Left ventricle myocardium inferior (tissue), 1 donor: ENCODE data around the gene GMEB1. TPM values are rescaled to one million over a fixed set of nuclear protein-coding genes. Genes with fewer than 3 reads are reported as not detected.

Experiments used
- DNase-seq: peaks from one replicate; pipeline ENCODE4 v3.0.0-alpha.2; 2020
- H3K27ac ChIP-seq: fragments of 200-600 bp; replicated peaks from 2 replicates; pipeline ENCODE4 v1.8.0; 2021
- H3K27me3 ChIP-seq: fragments of 200-600 bp; 2 replicates; pipeline ENCODE4 v1.8.0; 2021; ENCODE audit warnings: low read depth
- H3K36me3 ChIP-seq: fragments of 200-600 bp; 2 replicates; pipeline ENCODE4 v1.8.0; 2021
- H3K4me1 ChIP-seq: fragments of 200-600 bp; 2 replicates; pipeline ENCODE4 v1.8.0; 2021
- H3K4me3 ChIP-seq: fragments of 200-600 bp; 2 replicates; pipeline ENCODE4 v1.8.0; 2021; ENCODE audit warnings: mild to moderate bottlenecking, moderate library complexity
- H3K9me3 ChIP-seq: fragments of 200-600 bp; replicated peaks from 2 replicates; pipeline ENCODE4 v1.8.0; 2021
- CTCF ChIP-seq: fragments of 200-600 bp; IDR thresholded peaks from 2 replicates; pipeline ENCODE4 v1.8.0; 2021; ENCODE audit warnings: antibody characterized with exemption, mild to moderate bottlenecking, borderline replicate concordance
- intact Hi-C: fragments of 100-400 bp; cut with micrococcal nuclease; formaldehyde crosslinking; loops from one replicate; pipeline ENCODE4 v1.11.0; 2022
- total RNA-seq: library from RNA; stranded (reverse); fragmentation: NEBNext Ultra II Directional; extraction: Animal tissue kit (Norgen Biotek cat#: 25700); gene quantifications from one replicate; pipeline ENCODE4 v1.2.1, GENCODE V29; 2021
- donor health status: DM: no; HTN: yes; CAD: no; lungs with severe emphysema.

GMEB1 gene
- total RNA-seq, 1 donor from 2014 or later: 6.2 TPM

- no peak for DNase-seq
- Histone ChIP-seq H3K27ac (no peak overlapping the region), H3K36me3 (peaks cover 12% of the 10 kb centered on the region), H3K9me3 (no peaks in the 10 kb centered on the region), H3K4me3 (no peak overlapping the region), H3K4me1 (peaks cover 78% of the 10 kb centered on the region), H3K27me3 (no peaks in the 10 kb centered on the region)
- no peak for TF ChIP-seq CTCF
- intact Hi-C loops: no loop called here
Measured at GRCh38 chr1:28758420-28758819, 89.8 kb downstream of the GMEB1 start.

- no peak for DNase-seq
- H3K27ac ChIP-seq: no peak overlapping the region
- no peak overlapping the region for H3K4me3 ChIP-seq
- no peaks in the 10 kb centered on the region for H3K9me3 ChIP-seq
- peaks cover 70% of the 10 kb centered on the region for H3K4me1 ChIP-seq
- H3K36me3 ChIP-seq: peaks cover 12% of the 10 kb centered on the region
- no peak for TF ChIP-seq CTCF
- no peaks in the 10 kb centered on the region for H3K27me3 ChIP-seq
- intact Hi-C loops: no loop called here
Measured at GRCh38 chr1:28759257-28759656, 90.7 kb downstream of the GMEB1 start.

- no peaks in the 10 kb centered on the region for H3K27me3 ChIP-seq
- no peak for DNase-seq
- H3K36me3 ChIP-seq: peaks cover 24% of the 10 kb centered on the region
- no peak overlapping the region for H3K4me3 ChIP-seq
- intact Hi-C loops: no loop called here
- no peak for TF ChIP-seq CTCF
- no peaks in the 10 kb centered on the region for H3K9me3 ChIP-seq
- no peak overlapping the region for H3K27ac ChIP-seq
- peaks cover 57% of the 10 kb centered on the region for H3K4me1 ChIP-seq
Measured at GRCh38 chr1:28761189-28761588, 92.6 kb downstream of the GMEB1 start.

DNA sequence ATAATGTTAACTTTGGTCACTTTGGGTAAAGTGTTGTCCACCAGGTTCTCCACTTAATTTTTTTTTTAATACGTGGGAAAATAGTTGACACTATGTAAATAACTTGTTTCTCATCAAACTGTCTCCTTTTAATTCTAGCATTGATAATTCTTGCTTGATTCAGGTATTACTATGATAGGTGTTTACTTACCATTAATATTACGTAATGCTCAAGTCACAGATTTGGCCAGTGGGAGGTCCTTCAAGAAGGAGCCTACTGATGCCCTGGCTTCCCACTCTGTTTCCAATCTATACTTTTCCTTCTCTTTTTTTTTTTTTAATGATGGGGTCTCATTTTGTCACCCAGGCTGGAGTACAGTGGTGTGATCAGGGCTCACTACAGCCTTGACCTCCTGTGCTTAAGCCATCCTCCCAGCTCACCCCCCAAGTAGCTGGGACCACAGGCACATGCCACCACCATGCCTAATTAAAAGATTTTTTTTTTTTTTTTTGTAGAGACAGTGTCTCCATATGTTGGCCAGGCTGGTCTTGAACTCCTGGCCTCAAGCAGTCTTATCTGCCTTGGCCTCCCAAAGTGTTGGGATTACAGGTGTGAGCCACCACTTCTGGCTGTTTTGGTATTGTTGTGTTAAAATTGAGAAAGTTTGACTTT, 98.1 kb downstream of the GMEB1 start:
- no peak overlapping the region for H3K4me3 ChIP-seq
- peaks cover 39% of the 10 kb centered on the region for H3K36me3 ChIP-seq
- H3K9me3 ChIP-seq: no peaks in the 10 kb centered on the region
- H3K4me1 ChIP-seq: peaks cover 24% of the 10 kb centered on the region
- H3K27me3 ChIP-seq: no peaks in the 10 kb centered on the region
- H3K27ac ChIP-seq: no peak overlapping the region
- TF ChIP-seq CTCF: no peak
- intact Hi-C loops: no loop called here
- DNase-seq: no peak

Other genes with a start within 250 kb of the GMEB1 start
- 6.3 TPM for gene RCC1, start 162.7 kb upstream of the GMEB1 start, total RNA-seq
- 13.0 TPM for gene TRNAU1AP, start 115.7 kb upstream of the GMEB1 start, total RNA-seq
- gene RAB42, start 76.5 kb upstream of the GMEB1 start, total RNA-seq: 1.2 TPM
- 28.2 TPM for gene TAF12, start 25.7 kb upstream of the GMEB1 start, total RNA-seq
- not detected for gene RNU11, start 20.2 kb upstream of the GMEB1 start, total RNA-seq
- gene YTHDF2, start 68.2 kb downstream of the GMEB1 start, total RNA-seq: 32.1 TPM
- gene OPRD1, start 143.4 kb downstream of the GMEB1 start, total RNA-seq: not detected
- gene EPB41, start 245.8 kb downstream of the GMEB1 start, total RNA-seq: 23.4 TPM